K562 (cell line): ENCODE measurements around the gene N4BP2L1. TPM values are rescaled to one million over a fixed set of nuclear protein-coding genes. Genes with fewer than 3 reads are reported as not detected.

Experiments
- PTRF ChIP-seq: fragments of 450-650 bp; IDR thresholded peaks from 2 replicates; pipeline ENCODE4 v1.6.1; 2016; ENCODE audit warnings: mild to moderate bottlenecking, missing genetic modification characterization, missing compliant biosample characterization
- PTTG1 ChIP-seq: fragments of 450-650 bp; IDR thresholded peaks from 2 replicates; pipeline ENCODE4 v1.6.1; 2016; ENCODE audit warnings: low read depth, mild to moderate bottlenecking, missing genetic modification characterization, missing compliant biosample characterization
- SRSF7 ChIP-seq: fragments of 200-400 bp; formaldehyde crosslinking; optimal IDR thresholded peaks from 2 replicates; pipeline ENCODE3; 2017; ENCODE audit warnings: mild to moderate bottlenecking, low read depth, low read length
- TCFL5 ChIP-seq: fragments of 250-450 bp; sonication (Bioruptor Pico); conservative IDR thresholded peaks from 2 replicates; pipeline ENCODE4 v1.6.1; 2021; ENCODE audit warnings: mild to moderate bottlenecking, moderate library complexity, matching md5 sums
- ZNF766 ChIP-seq: fragments of 200-800 bp; sonication (Bioruptor generic); conservative IDR thresholded peaks from 2 replicates; pipeline ENCODE4 v1.6.1; 2016; ENCODE audit warnings: missing genetic modification characterization, missing compliant biosample characterization
- polyA plus RNA-seq, 8 experiments: library from polyadenylated mRNA; depleted of rRNA in 4 of 8; stranded (reverse) in 5 of 8; unstranded in 3 of 8; fragments of >200 nt; fragmentation: Nextera tagmentation in 2 of 8; fragmentation: Illumina TruSeq in 1 of 8; extraction: Ambion mirVana in 2 of 8; extraction: Trizol in 1 of 8; gene quantifications; 2 replicates each; pipeline versions ENCODE4 v1.2.1 to v1.2.3, GENCODE V29; 2011 to 2014; ENCODE audit warnings: inconsistent platforms in 1 of 8, missing spikeins in 1 of 8
- total RNA-seq, 7 experiments: library from RNA; depleted of rRNA in 6 of 7; stranded (reverse); fragments of >200 nt in 6 of 7; fragmentation: Illumina TruSeq in 2 of 7; extraction: Trizol in 2 of 7; gene quantifications; 2 replicates each; pipeline versions ENCODE4 v1.2.1 to v1.2.3, GENCODE V29; 2011 to 2021; ENCODE audit warnings: low replicate concordance in 1 of 7
- TF ChIP-seq, protein P1 (sequence below): sonication (generic); formaldehyde crosslinking; IDR thresholded peaks from 2 replicates; pipeline ENCODE4 v1.8.0; 2023; ENCODE audit warnings: missing genetic modification reagents, mild to moderate bottlenecking, borderline replicate concordance
- TF ChIP-seq, protein P2 (sequence below): sonication (generic); formaldehyde crosslinking; IDR thresholded peaks from 2 replicates; pipeline ENCODE4 v1.8.0; 2022; ENCODE audit warnings: mild to moderate bottlenecking, missing genetic modification reagents
- TF ChIP-seq, protein P3 (sequence below): sonication (generic); formaldehyde crosslinking; IDR thresholded peaks from 2 replicates; pipeline ENCODE4 v1.8.1; 2023; ENCODE audit warnings: mild to moderate bottlenecking, missing genetic modification reagents

N4BP2L1 gene
- total and polyA plus RNA-seq, 9 of the 15 experiments (the other 6 are each of a cell fraction or from before 2014, with no cell fraction given) = 0.06 to 0.33 (median 0.15) TPM; not detected in 1

DNA sequence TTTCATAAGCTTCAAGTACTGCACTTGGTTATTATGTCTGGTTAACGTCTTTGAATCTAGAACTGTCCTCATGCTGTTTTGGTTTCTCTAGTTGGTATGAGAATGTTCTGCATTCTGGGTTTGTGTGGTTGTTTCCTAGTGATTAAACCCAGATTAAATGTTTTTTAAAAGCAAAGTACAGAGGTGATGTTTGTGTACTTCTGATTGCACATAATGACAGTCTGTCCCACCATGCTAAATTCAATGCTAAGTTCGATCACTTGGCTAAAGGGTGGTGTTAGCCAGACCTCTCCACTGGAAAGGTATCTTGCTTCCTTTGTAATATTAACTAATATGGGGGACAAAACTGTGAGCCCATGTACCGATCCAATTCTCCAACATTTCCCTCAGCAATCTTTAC, 14.6 kb downstream of the N4BP2L1 start (continued):
- TF ChIP-seq, protein P1, sequence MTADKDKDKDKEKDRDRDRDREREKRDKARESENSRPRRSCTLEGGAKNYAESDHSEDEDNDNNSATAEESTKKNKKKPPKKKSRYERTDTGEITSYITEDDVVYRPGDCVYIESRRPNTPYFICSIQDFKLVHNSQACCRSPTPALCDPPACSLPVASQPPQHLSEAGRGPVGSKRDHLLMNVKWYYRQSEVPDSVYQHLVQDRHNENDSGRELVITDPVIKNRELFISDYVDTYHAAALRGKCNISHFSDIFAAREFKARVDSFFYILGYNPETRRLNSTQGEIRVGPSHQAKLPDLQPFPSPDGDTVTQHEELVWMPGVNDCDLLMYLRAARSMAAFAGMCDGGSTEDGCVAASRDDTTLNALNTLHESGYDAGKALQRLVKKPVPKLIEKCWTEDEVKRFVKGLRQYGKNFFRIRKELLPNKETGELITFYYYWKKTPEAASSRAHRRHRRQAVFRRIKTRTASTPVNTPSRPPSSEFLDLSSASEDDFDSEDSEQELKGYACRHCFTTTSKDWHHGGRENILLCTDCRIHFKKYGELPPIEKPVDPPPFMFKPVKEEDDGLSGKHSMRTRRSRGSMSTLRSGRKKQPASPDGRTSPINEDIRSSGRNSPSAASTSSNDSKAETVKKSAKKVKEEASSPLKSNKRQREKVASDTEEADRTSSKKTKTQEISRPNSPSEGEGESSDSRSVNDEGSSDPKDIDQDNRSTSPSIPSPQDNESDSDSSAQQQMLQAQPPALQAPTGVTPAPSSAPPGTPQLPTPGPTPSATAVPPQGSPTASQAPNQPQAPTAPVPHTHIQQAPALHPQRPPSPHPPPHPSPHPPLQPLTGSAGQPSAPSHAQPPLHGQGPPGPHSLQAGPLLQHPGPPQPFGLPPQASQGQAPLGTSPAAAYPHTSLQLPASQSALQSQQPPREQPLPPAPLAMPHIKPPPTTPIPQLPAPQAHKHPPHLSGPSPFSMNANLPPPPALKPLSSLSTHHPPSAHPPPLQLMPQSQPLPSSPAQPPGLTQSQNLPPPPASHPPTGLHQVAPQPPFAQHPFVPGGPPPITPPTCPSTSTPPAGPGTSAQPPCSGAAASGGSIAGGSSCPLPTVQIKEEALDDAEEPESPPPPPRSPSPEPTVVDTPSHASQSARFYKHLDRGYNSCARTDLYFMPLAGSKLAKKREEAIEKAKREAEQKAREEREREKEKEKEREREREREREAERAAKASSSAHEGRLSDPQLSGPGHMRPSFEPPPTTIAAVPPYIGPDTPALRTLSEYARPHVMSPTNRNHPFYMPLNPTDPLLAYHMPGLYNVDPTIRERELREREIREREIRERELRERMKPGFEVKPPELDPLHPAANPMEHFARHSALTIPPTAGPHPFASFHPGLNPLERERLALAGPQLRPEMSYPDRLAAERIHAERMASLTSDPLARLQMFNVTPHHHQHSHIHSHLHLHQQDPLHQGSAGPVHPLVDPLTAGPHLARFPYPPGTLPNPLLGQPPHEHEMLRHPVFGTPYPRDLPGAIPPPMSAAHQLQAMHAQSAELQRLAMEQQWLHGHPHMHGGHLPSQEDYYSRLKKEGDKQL (CRISPR knock-in tag) = no peak
- TF ChIP-seq PTRF (tag) (no peak), ZNF766 (CRISPR knock-in tag) (no peak), SRSF7 (no peak), PTTG1 (tag) (no peak), TCFL5 (CRISPR knock-in tag) (no peak)
- TF ChIP-seq, protein P2, sequence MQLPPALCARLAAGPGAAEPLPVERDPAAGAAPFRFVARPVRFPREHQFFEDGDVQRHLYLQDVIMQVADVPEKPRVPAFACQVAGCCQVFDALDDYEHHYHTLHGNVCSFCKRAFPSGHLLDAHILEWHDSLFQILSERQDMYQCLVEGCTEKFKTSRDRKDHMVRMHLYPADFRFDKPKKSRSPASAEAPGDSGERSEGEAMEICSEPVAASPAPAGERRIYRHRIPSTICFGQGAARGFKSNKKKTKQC (CRISPR knock-in tag) = no peak
- TF ChIP-seq, protein P3, sequence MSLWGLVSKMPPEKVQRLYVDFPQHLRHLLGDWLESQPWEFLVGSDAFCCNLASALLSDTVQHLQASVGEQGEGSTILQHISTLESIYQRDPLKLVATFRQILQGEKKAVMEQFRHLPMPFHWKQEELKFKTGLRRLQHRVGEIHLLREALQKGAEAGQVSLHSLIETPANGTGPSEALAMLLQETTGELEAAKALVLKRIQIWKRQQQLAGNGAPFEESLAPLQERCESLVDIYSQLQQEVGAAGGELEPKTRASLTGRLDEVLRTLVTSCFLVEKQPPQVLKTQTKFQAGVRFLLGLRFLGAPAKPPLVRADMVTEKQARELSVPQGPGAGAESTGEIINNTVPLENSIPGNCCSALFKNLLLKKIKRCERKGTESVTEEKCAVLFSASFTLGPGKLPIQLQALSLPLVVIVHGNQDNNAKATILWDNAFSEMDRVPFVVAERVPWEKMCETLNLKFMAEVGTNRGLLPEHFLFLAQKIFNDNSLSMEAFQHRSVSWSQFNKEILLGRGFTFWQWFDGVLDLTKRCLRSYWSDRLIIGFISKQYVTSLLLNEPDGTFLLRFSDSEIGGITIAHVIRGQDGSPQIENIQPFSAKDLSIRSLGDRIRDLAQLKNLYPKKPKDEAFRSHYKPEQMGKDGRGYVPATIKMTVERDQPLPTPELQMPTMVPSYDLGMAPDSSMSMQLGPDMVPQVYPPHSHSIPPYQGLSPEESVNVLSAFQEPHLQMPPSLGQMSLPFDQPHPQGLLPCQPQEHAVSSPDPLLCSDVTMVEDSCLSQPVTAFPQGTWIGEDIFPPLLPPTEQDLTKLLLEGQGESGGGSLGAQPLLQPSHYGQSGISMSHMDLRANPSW (CRISPR knock-in tag) = no peak
